Colonic mucosa (tissue), 4 donors: ENCODE data around the gene CLDN5. TPM values are rescaled to one million over a fixed set of nuclear protein-coding genes. Genes with fewer than 3 reads are reported as not detected.

Experiments used
- DNase-seq: peaks from one replicate; pipeline ENCODE4 v3.0.0-alpha.2; 2020
- H3K27ac ChIP-seq: fragments of 200-600 bp; one replicate; pipeline ENCODE4 v1.8.0; 2021
- H3K27me3 ChIP-seq: fragments of 200-600 bp; one replicate; pipeline ENCODE4 v1.8.0; 2021
- H3K36me3 ChIP-seq: fragments of 200-600 bp; one replicate; pipeline ENCODE4 v1.8.0; 2021
- H3K4me1 ChIP-seq: fragments of 200-600 bp; one replicate; pipeline ENCODE4 v1.8.0; 2021; ENCODE audit warnings: mild to moderate bottlenecking
- H3K4me3 ChIP-seq: fragments of 200-600 bp; one replicate; pipeline ENCODE4 v1.8.0; 2021
- H3K9ac ChIP-seq, 2 donors: one replicate each; pipeline ENCODE4 v1.7.0; 2013; ENCODE audit warnings: control low read depth in 2 of 2, low read depth in 2 of 2, low read length in 2 of 2
- H3K9me3 ChIP-seq: fragments of 200-600 bp; one replicate; pipeline ENCODE4 v1.8.0; 2021
- CTCF ChIP-seq: fragments of 200-600 bp; IDR thresholded peaks from one replicate; pipeline ENCODE4 v1.8.0; 2022; ENCODE audit warnings: antibody characterized with exemption, mild to moderate bottlenecking
- intact Hi-C: fragments of 100-400 bp; cut with DNase I; formaldehyde crosslinking; loops from one replicate; pipeline ENCODE4 v1.14.1; 2022
- total RNA-seq, 2 donors: library from RNA; stranded (reverse); fragmentation: NEBNext Ultra II Directional in 1 of 2; extraction: Animal tissue kit (Norgen Biotek cat#: 25700) in 1 of 2; gene quantifications; one replicate each; pipeline ENCODE4 v1.2.1, GENCODE V29; 2021
- donor health status: healthy.
- donor health status: DM: no; HTN: no; CAD: no.
- donor health status: DM: no; HTN: no; CAD: no.

Gene CLDN5
- total RNA-seq, 2 donors from 2014 or later = 10.4 to 31.0 TPM

DNA sequence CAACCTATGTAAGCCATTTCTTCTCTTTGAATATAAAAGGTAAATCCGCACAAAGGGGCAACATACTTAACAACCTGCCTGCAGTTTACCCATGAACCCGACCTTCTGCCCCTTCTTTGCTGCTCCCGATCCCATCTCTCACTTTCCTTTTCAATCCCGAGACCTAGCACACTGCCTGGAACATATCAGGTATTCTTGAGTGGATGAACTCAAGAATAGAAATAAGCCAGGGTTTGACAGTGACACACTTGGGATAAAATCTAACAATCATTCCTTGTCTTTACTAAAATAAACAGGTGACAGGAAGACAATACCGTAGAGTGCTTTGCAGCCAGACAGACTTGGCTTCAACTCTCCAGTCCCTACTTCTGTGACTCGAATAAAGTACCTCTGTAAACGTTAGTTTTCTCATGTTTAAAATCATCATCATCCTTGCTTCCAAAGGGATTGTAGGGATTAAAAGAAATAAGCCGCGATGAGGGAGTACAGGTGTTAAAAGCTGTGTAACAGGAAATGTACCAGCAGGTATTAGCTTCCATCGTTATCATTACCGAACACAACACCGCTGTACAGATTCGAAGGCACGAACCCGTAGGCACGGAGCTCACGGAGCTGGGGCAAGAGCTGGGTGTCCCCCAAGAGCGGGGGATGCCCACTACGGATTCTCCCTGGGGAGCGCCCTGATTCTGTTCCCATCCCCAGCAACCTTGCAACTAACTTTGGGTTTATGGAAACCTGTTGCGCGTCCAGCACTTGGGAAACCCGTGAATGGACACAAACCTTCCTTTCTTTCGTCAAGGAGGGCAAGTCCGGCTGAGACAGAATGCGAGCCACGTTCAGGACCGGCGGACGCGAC is 45.9 kb downstream of the CLDN5 start:
- peak overlapping the region; percentile 76 to 80 for H3K9ac ChIP-seq
- H3K36me3 ChIP-seq = no peaks in the 10 kb centered on the region
- H3K4me3 ChIP-seq = peak overlapping the region; percentile 81
- DNase-seq = peak; percentile 26
- intact Hi-C loops = loop anchor here (10.0 kb wide), 1 partner anchor 293 kb away; no protein-coding TSS in a partner anchor
- peaks cover 11% of the 10 kb centered on the region for H3K4me1 ChIP-seq
- H3K9me3 ChIP-seq = no peaks in the 10 kb centered on the region
- no peak for TF ChIP-seq CTCF
- peak overlapping the region; percentile 91 for H3K27ac ChIP-seq
- H3K27me3 ChIP-seq = no peaks in the 10 kb centered on the region

- H3K9ac ChIP-seq = peak overlapping the region in 1 of 2 donors; percentile 76
- no peak overlapping the region for H3K27ac ChIP-seq
These were observed 46.7 kb downstream of the CLDN5 start for GRCh38 chr22:19477321-19478044.

DNA sequence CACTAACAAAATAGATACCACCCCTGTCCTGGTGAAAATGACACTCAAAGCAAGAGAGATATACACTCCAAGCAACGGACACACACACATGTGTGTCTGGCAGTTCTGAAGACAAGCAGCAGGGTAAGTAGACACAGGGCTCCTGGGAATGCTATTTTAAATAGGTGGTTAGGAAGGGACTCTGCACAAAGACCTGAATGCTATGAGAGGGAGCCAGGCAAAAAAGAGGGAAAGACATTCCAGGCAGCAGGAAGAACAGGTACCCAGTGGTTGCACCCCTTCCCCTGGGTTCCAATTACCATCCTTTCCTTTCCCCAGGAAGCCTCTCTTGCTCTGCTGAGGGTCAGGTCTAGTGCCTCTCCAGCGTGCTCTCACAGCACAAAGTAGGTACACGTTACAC is 48.2 kb downstream of the CLDN5 start:
- Histone ChIP-seq H3K4me1 (peaks cover 11% of the 10 kb centered on the region), H3K9me3 (no peaks in the 10 kb centered on the region), H3K27me3 (no peaks in the 10 kb centered on the region), H3K36me3 (no peaks in the 10 kb centered on the region), H3K4me3 (no peak overlapping the region), H3K9ac (no peak overlapping the region), H3K27ac (no peak overlapping the region)
- no peak for DNase-seq
- no peak for TF ChIP-seq CTCF
- intact Hi-C loops = loop anchor here (10.0 kb wide), 1 partner anchor 291 kb away; no protein-coding TSS in a partner anchor

More at GRCh38 chr22:19477321-19478044, 46.7 kb downstream of the CLDN5 start:
- Histone ChIP-seq H3K4me3 (peak overlapping the region; percentile 81), H3K36me3 (no peaks in the 10 kb centered on the region), H3K27me3 (no peaks in the 10 kb centered on the region), H3K9me3 (no peaks in the 10 kb centered on the region), H3K4me1 (peaks cover 11% of the 10 kb centered on the region)
- no peak for DNase-seq
- TF ChIP-seq CTCF = no peak
- intact Hi-C loops = loop anchor here (10.0 kb wide), 1 partner anchor 293 kb away; no protein-coding TSS in a partner anchor

GRCh38 chr22:19473578-19473977 is 50.6 kb downstream of the CLDN5 start:
- Histone ChIP-seq H3K9ac (no peak overlapping the region), H3K36me3 (peaks cover 10% of the 10 kb centered on the region), H3K27me3 (no peaks in the 10 kb centered on the region), H3K4me1 (peaks cover 6% of the 10 kb centered on the region), H3K4me3 (no peak overlapping the region), H3K9me3 (no peaks in the 10 kb centered on the region), H3K27ac (no peak overlapping the region)
- intact Hi-C loops = loop anchor here (10.0 kb wide), 1 partner anchor 289 kb away; no protein-coding TSS in a partner anchor
- no peak for TF ChIP-seq CTCF
- no peak for DNase-seq

Other genes with a start within 250 kb of the CLDN5 start
- 1 to 10 TPM; 3.4 to 3.5 TPM for gene CLTCL1, start 232.7 kb downstream of the CLDN5 start, total RNA-seq
- gene HIRA, start 92.7 kb downstream of the CLDN5 start, total RNA-seq = 10 to 100 TPM; 22.3 to 41.5 TPM
- 10 to 100 TPM; 16.1 to 24.7 TPM for gene MRPL40, start 91.9 kb downstream of the CLDN5 start, total RNA-seq
- gene C22orf39, start 76.7 kb downstream of the CLDN5 start, total RNA-seq = 10 to 100 TPM; 21.6 to 21.8 TPM
- 10 to 100 TPM; 45.7 to 73.6 TPM for gene UFD1, start 45.2 kb downstream of the CLDN5 start, total RNA-seq
- gene CDC45, start 44.5 kb downstream of the CLDN5 start, total RNA-seq = 10 to 100 TPM in 1 of 2 donors, 1 to 10 TPM in 1; 5.1 to 35.9 TPM
- 1 to 10 TPM; 2.2 to 2.5 TPM for gene SEPTIN5, start 190.1 kb upstream of the CLDN5 start, total RNA-seq
- gene GP1BB, start 199.1 kb upstream of the CLDN5 start, total RNA-seq = 1 to 10 TPM in 1 of 2 donors, under 1 TPM in 1; 0.45 to 1.1 TPM
- gene TBX1, start 236.4 kb upstream of the CLDN5 start, total RNA-seq = 1 to 10 TPM in 1 of 2 donors, under 1 TPM in 1; 0.80 to 1.9 TPM